Retinal pigment epithelial cell (primary cell): ENCODE data around the gene CEMIP.

Experiments used
- DNase-seq: peaks from one replicate; pipeline ENCODE4 v3.0.0-alpha.2; 2010; ENCODE audit warnings: low read depth
- H3K4me3 ChIP-seq: 2 replicates; pipeline ENCODE4 v1.5.1; 2011; ENCODE audit warnings: mild to moderate bottlenecking, low read length, control low read depth, moderate library complexity
- TF ChIP-seq, protein P1 (sequence below): conservative IDR thresholded peaks from 2 replicates; pipeline ENCODE4 v1.5.1; 2011; ENCODE audit warnings: low read depth, low read length, control low read depth, inconsistent platforms

CEMIP gene

DNA sequence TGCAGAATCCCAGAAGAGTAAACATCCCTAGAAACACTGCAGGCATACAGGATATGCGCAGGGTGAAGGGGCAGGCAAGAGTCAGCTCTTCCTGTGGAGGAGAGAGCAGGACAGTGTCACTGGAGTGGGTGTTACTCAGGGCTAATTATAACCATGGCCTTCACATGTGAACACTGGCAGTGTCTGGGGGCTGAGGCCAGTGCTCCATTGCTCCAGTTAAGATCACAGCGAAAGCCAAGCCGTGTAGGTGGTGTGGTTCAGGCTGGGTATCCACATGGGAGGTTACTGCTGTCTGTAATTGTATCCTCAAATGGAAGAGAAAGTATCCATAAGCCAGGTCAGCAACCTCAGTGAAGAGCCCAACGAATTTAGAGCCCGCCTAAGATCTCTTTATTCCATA is 125.8 kb downstream of the CEMIP start:
- no peak overlapping the region for H3K4me3 ChIP-seq
- TF ChIP-seq, protein P1, sequence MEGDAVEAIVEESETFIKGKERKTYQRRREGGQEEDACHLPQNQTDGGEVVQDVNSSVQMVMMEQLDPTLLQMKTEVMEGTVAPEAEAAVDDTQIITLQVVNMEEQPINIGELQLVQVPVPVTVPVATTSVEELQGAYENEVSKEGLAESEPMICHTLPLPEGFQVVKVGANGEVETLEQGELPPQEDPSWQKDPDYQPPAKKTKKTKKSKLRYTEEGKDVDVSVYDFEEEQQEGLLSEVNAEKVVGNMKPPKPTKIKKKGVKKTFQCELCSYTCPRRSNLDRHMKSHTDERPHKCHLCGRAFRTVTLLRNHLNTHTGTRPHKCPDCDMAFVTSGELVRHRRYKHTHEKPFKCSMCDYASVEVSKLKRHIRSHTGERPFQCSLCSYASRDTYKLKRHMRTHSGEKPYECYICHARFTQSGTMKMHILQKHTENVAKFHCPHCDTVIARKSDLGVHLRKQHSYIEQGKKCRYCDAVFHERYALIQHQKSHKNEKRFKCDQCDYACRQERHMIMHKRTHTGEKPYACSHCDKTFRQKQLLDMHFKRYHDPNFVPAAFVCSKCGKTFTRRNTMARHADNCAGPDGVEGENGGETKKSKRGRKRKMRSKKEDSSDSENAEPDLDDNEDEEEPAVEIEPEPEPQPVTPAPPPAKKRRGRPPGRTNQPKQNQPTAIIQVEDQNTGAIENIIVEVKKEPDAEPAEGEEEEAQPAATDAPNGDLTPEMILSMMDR = no peak
- no peak for DNase-seq

DNA sequence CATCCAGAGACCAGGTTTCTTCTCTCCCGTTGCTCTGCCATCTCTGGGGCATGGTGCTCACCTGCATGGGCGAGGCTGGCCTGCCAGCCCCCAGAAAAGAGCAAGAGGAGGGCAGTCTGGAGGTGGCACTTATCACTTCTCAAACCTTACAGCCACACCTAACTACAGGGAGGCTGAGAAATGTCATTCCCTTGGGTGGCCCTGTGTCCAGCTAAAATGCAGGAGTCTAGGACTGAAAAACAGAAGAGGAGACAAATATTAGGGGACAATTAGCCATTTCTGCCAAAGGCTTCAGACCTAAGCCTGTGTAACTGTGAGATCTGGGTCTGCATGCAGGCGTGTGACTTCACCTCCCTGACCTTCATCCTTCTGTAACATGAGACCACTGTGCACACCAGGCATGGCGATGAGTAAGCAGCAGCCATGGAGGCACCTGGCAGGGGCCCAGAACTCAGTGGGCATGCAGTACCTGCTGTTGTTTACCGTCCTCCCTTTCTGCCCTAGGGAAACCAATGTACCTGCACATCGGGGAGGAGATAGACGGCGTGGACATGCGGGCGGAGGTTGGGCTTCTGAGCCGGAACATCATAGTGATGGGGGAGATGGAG is 127.1 kb downstream of the CEMIP start:
- peak; percentile 42 for DNase-seq
- TF ChIP-seq, protein P1 = no peak
- H3K4me3 ChIP-seq = no peak overlapping the region

DNA sequence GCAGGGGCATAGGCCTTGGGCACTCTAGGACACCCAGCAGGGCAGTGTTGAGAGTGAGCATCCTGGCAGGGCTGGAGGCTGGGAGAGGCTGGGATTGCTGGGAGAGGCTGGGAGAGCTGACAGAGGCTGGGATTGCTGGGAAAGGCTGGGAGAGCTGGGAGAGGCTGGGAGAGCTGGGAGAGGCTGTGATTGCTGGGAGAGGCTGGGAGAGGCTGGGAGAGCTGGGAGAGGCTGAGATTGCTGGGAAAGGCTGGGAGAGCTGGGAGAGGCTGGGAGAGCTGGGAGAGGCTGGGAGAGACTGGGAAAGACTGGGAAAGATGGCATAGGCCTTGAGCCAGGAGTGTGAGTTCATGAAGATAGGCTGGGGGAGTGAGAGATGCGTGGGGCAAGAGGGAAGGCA is 132.7 kb downstream of the CEMIP start:
- TF ChIP-seq, protein P1 = no peak
- no peak for DNase-seq
- no peak overlapping the region for H3K4me3 ChIP-seq

DNA sequence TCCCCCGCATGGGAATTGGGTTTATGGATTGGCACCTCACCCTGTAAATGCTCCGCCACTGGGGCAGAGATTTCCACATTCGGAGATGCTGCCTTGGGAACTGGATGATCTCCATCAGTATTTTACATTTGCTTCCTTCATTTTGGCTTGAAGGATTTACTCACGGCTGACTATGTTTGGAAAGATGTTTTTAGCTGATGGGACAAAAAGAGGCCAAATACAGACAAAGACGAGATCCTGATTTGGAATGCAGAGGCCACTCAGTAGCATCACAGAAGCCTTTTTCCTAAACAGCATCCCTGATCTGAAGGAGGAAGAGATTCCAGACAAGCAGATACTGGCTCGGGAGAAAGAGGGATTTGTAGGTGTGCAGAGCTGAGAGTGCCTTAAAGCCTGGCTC is 133.5 kb downstream of the CEMIP start:
- DNase-seq = no peak
- no peak overlapping the region for H3K4me3 ChIP-seq
- TF ChIP-seq, protein P1 = no peak

DNA sequence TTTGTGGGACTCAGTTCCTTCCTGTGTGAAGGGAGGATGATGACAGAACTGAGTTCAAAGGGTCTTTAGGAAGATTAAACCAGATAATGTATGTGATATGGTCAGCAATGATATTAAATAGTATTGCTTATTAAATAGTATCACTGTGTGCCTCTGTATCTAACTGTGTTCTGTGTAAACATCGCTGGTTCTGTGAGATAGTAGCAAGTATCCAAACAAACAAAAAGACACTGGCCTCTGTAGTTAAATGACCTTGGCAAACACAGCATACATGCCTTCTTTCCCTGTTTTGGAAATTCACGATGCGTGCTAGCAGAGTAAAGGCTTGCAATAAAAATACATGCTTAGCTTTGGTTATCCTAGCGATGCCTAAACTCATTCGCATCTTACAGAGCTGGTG is 134.4 kb downstream of the CEMIP start:
- DNase-seq = no peak
- TF ChIP-seq, protein P1 = no peak
- no peak overlapping the region for H3K4me3 ChIP-seq

DNA sequence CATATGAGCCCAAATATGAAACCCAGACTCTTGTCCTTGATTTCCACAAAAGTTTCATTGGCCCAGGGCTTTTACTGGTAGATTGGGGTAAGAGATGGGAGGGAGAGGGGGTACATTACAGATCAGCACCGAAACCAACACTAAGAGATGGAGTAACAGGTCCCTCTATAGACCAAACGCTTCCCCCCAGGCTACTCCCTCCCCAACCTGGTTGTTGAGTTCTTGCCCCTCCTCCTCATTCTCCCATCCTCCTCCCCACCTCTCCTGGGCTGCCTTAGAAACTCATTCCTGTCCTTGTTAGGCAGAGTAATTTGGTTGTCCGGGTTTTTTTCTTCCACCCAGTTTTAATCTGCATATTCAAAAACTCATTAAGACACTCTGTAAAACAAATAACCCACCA is 136.3 kb downstream of the CEMIP start:
- no peak for DNase-seq
- TF ChIP-seq, protein P1 = no peak

DNA sequence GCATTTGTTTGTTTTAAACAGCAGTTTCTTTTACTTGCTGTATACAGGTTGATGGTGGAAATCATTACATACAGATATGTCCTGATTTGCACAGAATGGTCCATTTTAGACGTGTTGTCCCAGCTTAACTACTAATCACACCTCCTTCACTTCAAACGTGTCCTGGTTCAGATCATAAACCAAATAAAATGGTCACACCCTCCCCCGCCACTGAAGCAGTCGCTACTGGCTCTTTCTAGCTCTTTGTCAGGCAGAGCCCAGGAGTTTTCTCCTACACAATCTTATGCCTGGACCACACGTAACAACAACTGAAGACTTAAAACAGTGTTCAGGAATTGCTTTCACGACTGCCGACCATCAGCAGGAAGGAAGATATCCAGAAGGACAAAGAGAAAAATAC is 136.9 kb downstream of the CEMIP start:
- no peak overlapping the region for H3K4me3 ChIP-seq
- TF ChIP-seq, protein P1 = no peak
- no peak for DNase-seq

More for the DNA sequence above, 136.3 kb downstream of the CEMIP start:
- no peak overlapping the region for H3K4me3 ChIP-seq
